Measurements from ENCODE around the gene CNIH2. TPM values are rescaled to one million over a fixed set of nuclear protein-coding genes. Genes with fewer than 3 reads are reported as not detected.

Gene CNIH2
- total and polyA plus RNA-seq, 2 of the 13 experiments (the other 11 are each of a cell fraction or from before 2014, with no cell fraction given): 0.60 to 0.69 TPM

GRCh38 chr11:66327171-66328030, 49.4 kb downstream of the CNIH2 start (continued):
- TF ChIP-seq ZBED4 (CRISPR knock-in tag; IDR thresholded peaks at IDR 0.05; ENCODE audit: borderline replicate concordance) (no peak), GATAD2A (CRISPR knock-in tag; IDR thresholded peaks at IDR 0.05) (no peak), ZNF891 (CRISPR knock-in tag; IDR thresholded peaks at IDR 0.05) (no peak), ZFP82 (CRISPR knock-in tag; IDR thresholded peaks at IDR 0.05; ENCODE audit: borderline replicate concordance) (no peak), PITX1 (CRISPR knock-in tag; IDR thresholded peaks at IDR 0.05) (no peak), ZNF546 (CRISPR knock-in tag; conservative IDR thresholded peaks at IDR 0.05) (no peak), KLF15 (CRISPR knock-in tag; IDR thresholded peaks at IDR 0.05; ENCODE audit: borderline replicate concordance) (no peak), NFATC3 (CRISPR knock-in tag; IDR thresholded peaks at IDR 0.05) (no peak), ZNF207 (IDR thresholded peaks at IDR 0.05; ENCODE audit: borderline replicate concordance) (peak; percentile 36; the same call in 1 of the 2 replicates), TGIF2 (CRISPR knock-in tag; IDR thresholded peaks at IDR 0.05) (no peak), NFKBIZ (CRISPR knock-in tag; IDR thresholded peaks at IDR 0.05) (no peak), FOSL2 (CRISPR knock-in tag; IDR thresholded peaks at IDR 0.05) (peak; percentile 27; the same call in 1 of the 2 replicates), SATB2 (CRISPR knock-in tag; IDR thresholded peaks at IDR 0.05) (no peak), PHF20 (CRISPR knock-in tag; IDR thresholded peaks at IDR 0.05) (no peak), HNF4A (CRISPR knock-in tag; IDR thresholded peaks at IDR 0.05) (0 out of 2 replicates have a peak, but pooled peaks have one; percentile 6), CREB1 (IDR thresholded peaks at IDR 0.05) (no peak), CREB1 (CRISPR knock-in tag; IDR thresholded peaks at IDR 0.05) (0 out of 2 replicates have a peak, but pooled peaks have one; percentile 15)
- TF ChIP-seq, protein P1, sequence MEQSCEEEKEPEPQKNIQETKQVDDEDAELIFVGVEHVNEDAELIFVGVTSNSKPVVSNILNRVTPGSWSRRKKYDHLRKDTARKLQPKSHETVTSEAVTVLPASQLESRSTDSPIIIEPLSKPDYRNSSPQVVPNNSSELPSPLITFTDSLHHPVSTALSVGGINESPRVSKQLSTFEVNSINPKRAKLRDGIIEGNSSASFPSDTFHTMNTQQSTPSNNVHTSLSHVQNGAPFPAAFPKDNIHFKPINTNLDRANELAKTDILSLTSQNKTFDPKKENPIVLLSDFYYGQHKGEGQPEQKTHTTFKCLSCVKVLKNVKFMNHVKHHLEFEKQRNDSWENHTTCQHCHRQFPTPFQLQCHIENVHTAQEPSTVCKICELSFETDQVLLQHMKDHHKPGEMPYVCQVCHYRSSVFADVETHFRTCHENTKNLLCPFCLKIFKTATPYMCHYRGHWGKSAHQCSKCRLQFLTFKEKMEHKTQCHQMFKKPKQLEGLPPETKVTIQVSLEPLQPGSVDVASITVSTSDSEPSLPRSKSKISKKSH (CRISPR knock-in tag; IDR thresholded peaks at IDR 0.05; ENCODE audit: borderline replicate concordance): no peak
- TF ChIP-seq, protein P2, sequence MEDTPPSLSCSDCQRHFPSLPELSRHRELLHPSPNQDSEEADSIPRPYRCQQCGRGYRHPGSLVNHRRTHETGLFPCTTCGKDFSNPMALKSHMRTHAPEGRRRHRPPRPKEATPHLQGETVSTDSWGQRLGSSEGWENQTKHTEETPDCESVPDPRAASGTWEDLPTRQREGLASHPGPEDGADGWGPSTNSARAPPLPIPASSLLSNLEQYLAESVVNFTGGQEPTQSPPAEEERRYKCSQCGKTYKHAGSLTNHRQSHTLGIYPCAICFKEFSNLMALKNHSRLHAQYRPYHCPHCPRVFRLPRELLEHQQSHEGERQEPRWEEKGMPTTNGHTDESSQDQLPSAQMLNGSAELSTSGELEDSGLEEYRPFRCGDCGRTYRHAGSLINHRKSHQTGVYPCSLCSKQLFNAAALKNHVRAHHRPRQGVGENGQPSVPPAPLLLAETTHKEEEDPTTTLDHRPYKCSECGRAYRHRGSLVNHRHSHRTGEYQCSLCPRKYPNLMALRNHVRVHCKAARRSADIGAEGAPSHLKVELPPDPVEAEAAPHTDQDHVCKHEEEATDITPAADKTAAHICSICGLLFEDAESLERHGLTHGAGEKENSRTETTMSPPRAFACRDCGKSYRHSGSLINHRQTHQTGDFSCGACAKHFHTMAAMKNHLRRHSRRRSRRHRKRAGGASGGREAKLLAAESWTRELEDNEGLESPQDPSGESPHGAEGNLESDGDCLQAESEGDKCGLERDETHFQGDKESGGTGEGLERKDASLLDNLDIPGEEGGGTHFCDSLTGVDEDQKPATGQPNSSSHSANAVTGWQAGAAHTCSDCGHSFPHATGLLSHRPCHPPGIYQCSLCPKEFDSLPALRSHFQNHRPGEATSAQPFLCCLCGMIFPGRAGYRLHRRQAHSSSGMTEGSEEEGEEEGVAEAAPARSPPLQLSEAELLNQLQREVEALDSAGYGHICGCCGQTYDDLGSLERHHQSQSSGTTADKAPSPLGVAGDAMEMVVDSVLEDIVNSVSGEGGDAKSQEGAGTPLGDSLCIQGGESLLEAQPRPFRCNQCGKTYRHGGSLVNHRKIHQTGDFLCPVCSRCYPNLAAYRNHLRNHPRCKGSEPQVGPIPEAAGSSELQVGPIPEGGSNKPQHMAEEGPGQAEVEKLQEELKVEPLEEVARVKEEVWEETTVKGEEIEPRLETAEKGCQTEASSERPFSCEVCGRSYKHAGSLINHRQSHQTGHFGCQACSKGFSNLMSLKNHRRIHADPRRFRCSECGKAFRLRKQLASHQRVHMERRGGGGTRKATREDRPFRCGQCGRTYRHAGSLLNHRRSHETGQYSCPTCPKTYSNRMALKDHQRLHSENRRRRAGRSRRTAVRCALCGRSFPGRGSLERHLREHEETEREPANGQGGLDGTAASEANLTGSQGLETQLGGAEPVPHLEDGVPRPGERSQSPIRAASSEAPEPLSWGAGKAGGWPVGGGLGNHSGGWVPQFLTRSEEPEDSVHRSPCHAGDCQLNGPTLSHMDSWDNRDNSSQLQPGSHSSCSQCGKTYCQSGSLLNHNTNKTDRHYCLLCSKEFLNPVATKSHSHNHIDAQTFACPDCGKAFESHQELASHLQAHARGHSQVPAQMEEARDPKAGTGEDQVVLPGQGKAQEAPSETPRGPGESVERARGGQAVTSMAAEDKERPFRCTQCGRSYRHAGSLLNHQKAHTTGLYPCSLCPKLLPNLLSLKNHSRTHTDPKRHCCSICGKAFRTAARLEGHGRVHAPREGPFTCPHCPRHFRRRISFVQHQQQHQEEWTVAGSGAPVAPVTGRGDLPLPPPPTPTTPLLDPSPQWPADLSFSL (CRISPR knock-in tag; IDR thresholded peaks at IDR 0.05): peak; percentile 91

Measured in HepG2 (cell line).